Measurements from ENCODE around the gene NDUFA5. TPM values are rescaled to one million over a fixed set of nuclear protein-coding genes. Genes with fewer than 3 reads are reported as not detected.

The NDUFA5 gene
- total RNA-seq: 10 to 100 TPM; 50.5 to 54.0 TPM

GRCh38 chr7:123557398-123558288, at the start of gene NDUFA5:
TSS of gene NDUFA5 (minus strand) at chr7:123557818. CDS start at chr7:123557795, 23 bp downstream.
- H3K27ac Mint-ChIP-seq: no peak within 1 kb of the TSS
- peaks cover 13% of the 10 kb centered on the region for H3K36me3 Mint-ChIP-seq (ENCODE audit: low read depth)
- H3K4me1 Mint-ChIP-seq: peaks cover 7% of the 10 kb centered on the region
- ATAC-seq (replicated peaks): peak; percentile 97
- H3K27me3 Mint-ChIP-seq: peaks cover 3% of the 10 kb centered on the region
- peaks cover 7% of the 10 kb centered on the region for H3K9me3 Mint-ChIP-seq
- no peak within 1 kb of the TSS for H3K4me3 Mint-ChIP-seq

GRCh38 chr7:123604739-123605138, 47.1 kb upstream of the NDUFA5 start:
- no peak overlapping the region for H3K27ac Mint-ChIP-seq
- peaks cover 9% of the 10 kb centered on the region for H3K27me3 Mint-ChIP-seq
- H3K9me3 Mint-ChIP-seq: no peaks in the 10 kb centered on the region
- H3K4me3 Mint-ChIP-seq: no peak overlapping the region
- no peaks in the 10 kb centered on the region for H3K4me1 Mint-ChIP-seq
- H3K36me3 Mint-ChIP-seq (ENCODE audit: low read depth): no peaks in the 10 kb centered on the region
- no peak for ATAC-seq (replicated peaks)

- H3K4me1 Mint-ChIP-seq: no peaks in the 10 kb centered on the region
- no peak for ATAC-seq (replicated peaks)
- H3K27me3 Mint-ChIP-seq: peaks cover 17% of the 10 kb centered on the region
- no peaks in the 10 kb centered on the region for H3K36me3 Mint-ChIP-seq (ENCODE audit: low read depth)
- no peak overlapping the region for H3K4me3 Mint-ChIP-seq
- no peaks in the 10 kb centered on the region for H3K9me3 Mint-ChIP-seq
- no peak overlapping the region for H3K27ac Mint-ChIP-seq
These were observed 45.0 kb upstream of the NDUFA5 start for GRCh38 chr7:123602648-123603047.

- no peaks in the 10 kb centered on the region for H3K36me3 Mint-ChIP-seq (ENCODE audit: low read depth)
- no peak within 1 kb of the TSS for H3K27ac Mint-ChIP-seq
- no peak within 1 kb of the TSS for H3K4me3 Mint-ChIP-seq
- H3K9me3 Mint-ChIP-seq: no peaks in the 10 kb centered on the region
- ATAC-seq (replicated peaks): no peak
- no peaks in the 10 kb centered on the region for H3K4me1 Mint-ChIP-seq
- H3K27me3 Mint-ChIP-seq: peaks cover 17% of the 10 kb centered on the region
These were observed 43.9 kb upstream of the NDUFA5 start, which contains the start of gene ASB15 for GRCh38 chr7:123601530-123601929. TSS of gene ASB15 (plus strand) at chr7:123601821. CDS start at chr7:123614503, 12,682 bp downstream.

GRCh38 chr7:123600876-123601275, 43.3 kb upstream of the NDUFA5 start:
- Mint-ChIP-seq H3K27me3 (peaks cover 17% of the 10 kb centered on the region), H3K4me3 (no peak overlapping the region), H3K4me1 (no peaks in the 10 kb centered on the region), H3K9me3 (no peaks in the 10 kb centered on the region), H3K27ac (no peak overlapping the region), H3K36me3 (ENCODE audit: low read depth) (no peaks in the 10 kb centered on the region)
- ATAC-seq (replicated peaks): no peak

- H3K27ac Mint-ChIP-seq: no peak overlapping the region
- no peaks in the 10 kb centered on the region for H3K36me3 Mint-ChIP-seq (ENCODE audit: low read depth)
- H3K4me3 Mint-ChIP-seq: no peak overlapping the region
- H3K27me3 Mint-ChIP-seq: peaks cover 25% of the 10 kb centered on the region
- no peaks in the 10 kb centered on the region for H3K9me3 Mint-ChIP-seq
- no peak for ATAC-seq (replicated peaks)
- no peaks in the 10 kb centered on the region for H3K4me1 Mint-ChIP-seq
These were observed 42.1 kb upstream of the NDUFA5 start for GRCh38 chr7:123599766-123600165.

GRCh38 chr7:123598657-123599056, 41.0 kb upstream of the NDUFA5 start:
- no peaks in the 10 kb centered on the region for H3K9me3 Mint-ChIP-seq
- H3K27ac Mint-ChIP-seq: no peak overlapping the region
- peaks cover 25% of the 10 kb centered on the region for H3K27me3 Mint-ChIP-seq
- ATAC-seq (replicated peaks): no peak
- H3K4me3 Mint-ChIP-seq: no peak overlapping the region
- H3K36me3 Mint-ChIP-seq (ENCODE audit: low read depth): no peaks in the 10 kb centered on the region
- H3K4me1 Mint-ChIP-seq: no peaks in the 10 kb centered on the region

GRCh38 chr7:123594813-123595241, 37.2 kb upstream of the NDUFA5 start:
- Mint-ChIP-seq H3K36me3 (ENCODE audit: low read depth) (no peaks in the 10 kb centered on the region), H3K27me3 (peaks cover 33% of the 10 kb centered on the region), H3K9me3 (no peaks in the 10 kb centered on the region), H3K4me3 (no peak overlapping the region), H3K27ac (no peak overlapping the region), H3K4me1 (no peaks in the 10 kb centered on the region)
- ATAC-seq (replicated peaks): no peak

GRCh38 chr7:123588376-123588775, 30.8 kb upstream of the NDUFA5 start:
- Mint-ChIP-seq H3K9me3 (no peaks in the 10 kb centered on the region), H3K4me1 (no peaks in the 10 kb centered on the region), H3K27me3 (peaks cover 23% of the 10 kb centered on the region), H3K27ac (no peak overlapping the region), H3K4me3 (no peak overlapping the region), H3K36me3 (ENCODE audit: low read depth) (no peaks in the 10 kb centered on the region)
- no peak for ATAC-seq (replicated peaks)

- Mint-ChIP-seq H3K36me3 (ENCODE audit: low read depth) (no peaks in the 10 kb centered on the region), H3K9me3 (no peaks in the 10 kb centered on the region), H3K27ac (no peak overlapping the region), H3K4me3 (no peak overlapping the region), H3K4me1 (no peaks in the 10 kb centered on the region), H3K27me3 (peaks cover 18% of the 10 kb centered on the region)
- ATAC-seq (replicated peaks): no peak
These were observed 26.2 kb upstream of the NDUFA5 start for GRCh38 chr7:123583821-123584220.

- Mint-ChIP-seq H3K27me3 (peaks cover 20% of the 10 kb centered on the region), H3K9me3 (no peaks in the 10 kb centered on the region), H3K4me1 (no peaks in the 10 kb centered on the region), H3K36me3 (ENCODE audit: low read depth) (no peaks in the 10 kb centered on the region), H3K4me3 (no peak overlapping the region), H3K27ac (no peak overlapping the region)
- ATAC-seq (replicated peaks): no peak
These were observed 23.5 kb upstream of the NDUFA5 start for GRCh38 chr7:123581162-123581459.

GRCh38 chr7:123580406-123581161, 23.0 kb upstream of the NDUFA5 start:
- no peaks in the 10 kb centered on the region for H3K9me3 Mint-ChIP-seq

GRCh38 chr7:123579416-123579815, 21.8 kb upstream of the NDUFA5 start:
- Mint-ChIP-seq H3K36me3 (ENCODE audit: low read depth) (no peaks in the 10 kb centered on the region), H3K27me3 (peaks cover 20% of the 10 kb centered on the region), H3K27ac (no peak overlapping the region), H3K4me1 (no peaks in the 10 kb centered on the region), H3K4me3 (no peak overlapping the region), H3K9me3 (no peaks in the 10 kb centered on the region)
- ATAC-seq (replicated peaks): no peak

More at GRCh38 chr7:123580406-123581161, 23.0 kb upstream of the NDUFA5 start:
- H3K27me3 Mint-ChIP-seq: peaks cover 20% of the 10 kb centered on the region
- ATAC-seq (replicated peaks): no peak
- no peak overlapping the region for H3K27ac Mint-ChIP-seq
- no peak overlapping the region for H3K4me3 Mint-ChIP-seq
- no peaks in the 10 kb centered on the region for H3K36me3 Mint-ChIP-seq (ENCODE audit: low read depth)
- H3K4me1 Mint-ChIP-seq: no peaks in the 10 kb centered on the region

- no peaks in the 10 kb centered on the region for H3K36me3 Mint-ChIP-seq (ENCODE audit: low read depth)
- peaks cover 7% of the 10 kb centered on the region for H3K27me3 Mint-ChIP-seq
- H3K4me3 Mint-ChIP-seq: no peak overlapping the region
- no peaks in the 10 kb centered on the region for H3K4me1 Mint-ChIP-seq
- ATAC-seq (replicated peaks): no peak
- no peak overlapping the region for H3K27ac Mint-ChIP-seq
- no peaks in the 10 kb centered on the region for H3K9me3 Mint-ChIP-seq
These were observed 16.4 kb upstream of the NDUFA5 start for GRCh38 chr7:123573896-123574467.

All from activated T-helper 17 cell treated with anti-CD3 and anti-CD28 coated beads, Interleukin-2, amount 50 U/mL, for 72 hours (primary cell).